GM12878 (cell line): ENCODE measurements around the gene KCTD16. TPM values are rescaled to one million over a fixed set of nuclear protein-coding genes. Genes with fewer than 3 reads are reported as not detected.

ENCODE experiments used
- ATAC-seq: fragments of 200-7000 bp; cut with Tn5 transposase; 3 replicates; pipeline ENCODE4 v1.9.1; 2020; ENCODE audit warnings: mild to moderate bottlenecking, moderate library complexity
- BruUV-seq: library from RNA; stranded (reverse); fragments of 400-500 nt; replicated peaks from 2 replicates; lab custom pipeline; 2021; lab: Mats Ljungman, UMichigan
- CTCF ChIA-PET: fragments of 300-600 bp; sonication (Branson Sonifier 250); formaldehyde crosslinking; extraction: SDS; loops from one replicate; lab custom pipeline; 2021; ENCODE audit warnings: inconsistent platforms; lab: Yijun Ruan, JAX
- POLR2A ChIA-PET: fragments of 350-600 bp; formaldehyde crosslinking; extraction: SDS; loops from one replicate; lab custom pipeline; 2021; ENCODE audit warnings: inconsistent platforms; lab: Charles Lee
- RAD21 ChIA-PET: fragments of 300-600 bp; sonication (Branson Sonifier 250); formaldehyde crosslinking; loops from one replicate; lab custom pipeline; 2023; ENCODE audit warnings: antibody characterized with exemption; ENCODE audit not compliant: unreplicated experiment; lab: Charles Lee
- SMC1A ChIA-PET: fragments of 300-600 bp; sonication (Branson Sonifier 250); formaldehyde crosslinking; loops from one replicate; lab custom pipeline; 2023; ENCODE audit not compliant: unreplicated experiment, uncharacterized antibody; lab: Charles Lee
- DNase-seq: peaks from one replicate; pipeline ENCODE4 v3.0.0-alpha.2; 2011; ENCODE audit warnings: low read depth, low spot score
- FAIRE-seq: peaks from 3 replicates; lab custom pipeline; 2011; peaks lifted over from hg19 to GRCh38; lab: Jason Lieb, UNC
- H2AFZ ChIP-seq: 2 replicates; pipeline ENCODE4 v1.6.0; 2011; ENCODE audit warnings: low read depth, low read length, control low read depth; ENCODE audit not compliant: control insufficient read depth
- H3K27ac ChIP-seq: 2 replicates; pipeline ENCODE4 v1.5.1; 2011; ENCODE audit warnings: control low read depth; ENCODE audit not compliant: control insufficient read depth, insufficient read depth
- H3K27me3 ChIP-seq, 2 experiments: replicated peaks in 1 of 2; 2 replicates each; pipeline versions ENCODE4 v1.6.0 to v1.6.1; 2011; ENCODE audit warnings: low read length in 1 of 2; ENCODE audit not compliant: control insufficient read depth in 2 of 2, insufficient read depth in 2 of 2
- H3K36me3 ChIP-seq, 2 experiments: 2 replicates each; pipeline ENCODE4 v1.5.1; 2011; ENCODE audit warnings: low read length in 1 of 2; ENCODE audit not compliant: control insufficient read depth in 2 of 2, insufficient read depth in 2 of 2
- H3K4me1 ChIP-seq: 2 replicates; pipeline ENCODE4 v1.6.1; 2011; ENCODE audit warnings: mild to moderate bottlenecking, low read length, moderate library complexity, mixed read lengths; ENCODE audit not compliant: control insufficient read depth, insufficient read depth
- H3K4me2 ChIP-seq: 2 replicates; pipeline ENCODE4 v1.6.0; 2011; ENCODE audit warnings: control low read depth; ENCODE audit not compliant: control insufficient read depth, insufficient read depth
- H3K4me3 ChIP-seq: fragments of 200-600 bp; sonication (generic); 2 replicates; pipeline ENCODE4 v1.5.1; 2016
- H3K79me2 ChIP-seq: 2 replicates; pipeline ENCODE4 v1.6.0; 2011; ENCODE audit warnings: low read length; ENCODE audit not compliant: control insufficient read depth, insufficient read depth
- H3K9ac ChIP-seq: 2 replicates; pipeline ENCODE4 v1.8.0; 2011; ENCODE audit warnings: low read length, control low read depth, mixed read lengths; ENCODE audit not compliant: control insufficient read depth, insufficient read depth
- H3K9me3 ChIP-seq: replicated peaks from 3 replicates; pipeline ENCODE4 v1.5.1; 2011; ENCODE audit warnings: mild to moderate bottlenecking, low read length; ENCODE audit not compliant: control insufficient read depth, insufficient read depth
- H4K20me1 ChIP-seq: 2 replicates; pipeline ENCODE4 v1.6.0; 2011; ENCODE audit not compliant: control insufficient read depth, insufficient read depth
- CHD1 ChIP-seq: IDR thresholded peaks from 2 replicates; pipeline ENCODE4 v1.6.1; 2012; ENCODE audit warnings: low read depth, low read length, improper control_type of control experiment
- HDAC6 ChIP-seq: fragments of 200-600 bp; sonication (generic); IDR thresholded peaks from one replicate; pipeline ENCODE4 v1.8.0; 2017; ENCODE audit warnings: antibody characterized with exemption; ENCODE audit not compliant: unreplicated experiment
- JUND ChIP-seq: IDR thresholded peaks from 2 replicates; pipeline ENCODE4 v1.6.1; 2012; ENCODE audit warnings: low read depth, mild to moderate bottlenecking, low read length, improper control_type of control experiment, moderate library complexity
- MTA3 ChIP-seq: IDR thresholded peaks from 2 replicates; pipeline ENCODE4 v1.6.1; 2012; ENCODE audit warnings: low read length, inconsistent platforms, borderline replicate concordance
- PAX5 ChIP-seq: IDR thresholded peaks from 2 replicates; pipeline ENCODE4 v1.6.1; 2011; ENCODE audit warnings: low read depth, low read length, borderline replicate concordance
- RCOR1 ChIP-seq: conservative IDR thresholded peaks from 2 replicates; pipeline ENCODE4 v1.6.1; 2012; ENCODE audit warnings: low read depth, low read length, improper control_type of control experiment
- RFX5 ChIP-seq: IDR thresholded peaks from 2 replicates; pipeline ENCODE4 v1.6.1; 2011; ENCODE audit warnings: low read depth, low read length, improper control_type of control experiment
- RUNX3 ChIP-seq: IDR thresholded peaks from 2 replicates; pipeline ENCODE4 v1.6.1; 2012; ENCODE audit warnings: low read length, inconsistent platforms
- SREBF1 ChIP-seq: IDR thresholded peaks from 2 replicates; pipeline ENCODE4 v1.6.1; 2012; ENCODE audit warnings: mild to moderate bottlenecking, low read length
- TARDBP ChIP-seq: IDR thresholded peaks from 2 replicates; pipeline ENCODE4 v1.6.1; 2016; ENCODE audit warnings: borderline replicate concordance
- TCF7 ChIP-seq: IDR thresholded peaks from 2 replicates; pipeline ENCODE4 v1.6.1; 2014; ENCODE audit warnings: antibody characterized with exemption, borderline replicate concordance
- YY1 ChIP-seq: IDR thresholded peaks from 2 replicates; pipeline ENCODE4 v1.6.1; 2011; ENCODE audit warnings: low read depth, mild to moderate bottlenecking, low read length
- WGBS: methylation state at CpG from one replicate; pipeline ENCODE4 v1.1.6; 2016; ENCODE audit warnings: low lambda C conversion rate; ENCODE audit not compliant: insufficient replicate concordance, insufficient coverage; ENCODE audit errors: missing lambda C conversion rate; 5-methylcytosine and 5-hydroxymethylcytosine counted together
- in situ Hi-C: fragments of 300-500 bp; cut with MboI; formaldehyde crosslinking; loops from 9 replicates; pipeline ENCODE4 v1.14.3; 2018; ENCODE audit warnings: mixed read lengths
- intact Hi-C: fragments of 100-400 bp; cut with micrococcal nuclease; formaldehyde crosslinking; loops from one replicate; pipeline ENCODE4 v1.14.2; 2022; ENCODE audit not compliant: unreplicated experiment
- polyA plus RNA-seq, 11 experiments: library from polyadenylated mRNA; depleted of rRNA in 4 of 11; unstranded in 6 of 11; stranded (reverse) in 5 of 11; fragments of >200 nt; fragmentation: Nextera tagmentation in 4 of 11; fragmentation: Illumina TruSeq in 1 of 11; extraction: Ambion mirVana in 4 of 11; extraction: Trizol in 1 of 11; gene quantifications; 1 replicate in 1 of 11; 2 replicates in 10 of 11; pipeline versions ENCODE4 v1.2.1 to v1.2.3, GENCODE V29; 2011 to 2016; ENCODE audit warnings: inconsistent platforms in 2 of 11, missing spikeins in 2 of 11, low read depth in 1 of 11
- total RNA-seq, 4 experiments: library from RNA; depleted of rRNA in 3 of 4; stranded (reverse); fragments of >200 nt in 3 of 4; fragmentation: Illumina TruSeq in 1 of 4; extraction: Trizol in 1 of 4; gene quantifications; 2 replicates each; pipeline versions ENCODE4 v1.2.1 to v1.2.3, GENCODE V29; 2013 to 2021
- TF ChIP-seq, protein P1 (sequence below): IDR thresholded peaks from 2 replicates; pipeline ENCODE4 v1.6.1; 2011; ENCODE audit warnings: borderline replicate concordance, low read depth, mild to moderate bottlenecking, moderate library complexity, mixed read lengths, low read length; ENCODE audit not compliant: insufficient read depth; ENCODE audit errors: extremely low read length

KCTD16 gene
- total and polyA plus RNA-seq, 10 of the 15 experiments (the other 5 are each of a cell fraction or from before 2014, with no cell fraction given) = 0.03 to 0.10 (median 0.06) TPM; not detected in 3

DNA sequence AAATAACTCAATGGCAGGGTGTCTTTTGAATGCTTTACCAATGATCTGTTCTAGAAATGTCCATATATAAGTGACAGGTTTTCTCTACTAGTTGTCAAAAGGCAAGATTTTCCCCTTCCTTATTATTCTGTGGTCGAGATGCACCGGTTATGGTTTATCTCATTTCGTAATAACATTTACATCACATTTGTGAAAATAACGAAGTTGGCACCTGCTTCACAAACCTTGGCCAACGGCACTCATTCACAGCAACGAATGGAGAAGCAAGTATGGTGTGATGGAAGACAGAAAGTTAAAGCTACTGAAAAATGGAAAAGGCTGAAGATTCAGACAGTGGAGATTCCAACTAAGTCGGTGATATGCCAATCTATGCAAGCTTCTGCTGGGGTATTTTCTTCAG, 235.8 kb downstream of the KCTD16 start:
- intact Hi-C loops (no loop called here), in situ Hi-C loops (no loop called here)
- 1% methylated on average over 7 of the region's 7 CpGs for WGBS
- H3K9me3 ChIP-seq = no peaks in the 10 kb centered on the region
- no peaks in the 10 kb centered on the region for H3K4me1 ChIP-seq
- BruUV-seq = no TSS peak
- no peaks in the 10 kb centered on the region for H3K79me2 ChIP-seq
- ChIA-PET POLR2A (no interaction called here), RAD21 (no interaction called here), CTCF (interaction anchor here (0.6 kb wide), 1 partner anchor 1360 kb away, joined by 3 read pairs; no protein-coding TSS in a partner anchor)
- no peak for ATAC-seq
- H3K4me2 ChIP-seq = no peak overlapping the region
- H3K9ac ChIP-seq = no peak overlapping the region
- H3K27me3 ChIP-seq = no peaks in the 10 kb centered on the region
- no peak overlapping the region for H3K4me3 ChIP-seq
- H2AFZ ChIP-seq = no peak overlapping the region
- H4K20me1 ChIP-seq = no peaks in the 10 kb centered on the region
- no peak for FAIRE-seq
- no peak overlapping the region for H3K27ac ChIP-seq
- DNase-seq = no peak
- TF ChIP-seq RUNX3 (no peak), SREBF1 (no peak), RFX5 (no peak), TCF7 (no peak), MTA3 (no peak), PAX5 (no peak), YY1 (no peak), RCOR1 (no peak), TARDBP (no peak), JUND (no peak), CHD1 (no peak), HDAC6 (no peak)
- TF ChIP-seq, protein P1, sequence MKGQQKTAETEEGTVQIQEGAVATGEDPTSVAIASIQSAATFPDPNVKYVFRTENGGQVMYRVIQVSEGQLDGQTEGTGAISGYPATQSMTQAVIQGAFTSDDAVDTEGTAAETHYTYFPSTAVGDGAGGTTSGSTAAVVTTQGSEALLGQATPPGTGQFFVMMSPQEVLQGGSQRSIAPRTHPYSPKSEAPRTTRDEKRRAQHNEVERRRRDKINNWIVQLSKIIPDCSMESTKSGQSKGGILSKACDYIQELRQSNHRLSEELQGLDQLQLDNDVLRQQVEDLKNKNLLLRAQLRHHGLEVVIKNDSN = no peak
- TF ChIP-seq, all 136 proteins: peak for 0
- H3K36me3 ChIP-seq = no peaks in the 10 kb centered on the region
- SMC1A ChIA-PET = no interaction called here
